Right lung (tissue), 10 donors: Measurements from ENCODE around the gene ZFP30. TPM values are rescaled to one million over a fixed set of nuclear protein-coding genes. Genes with fewer than 3 reads are reported as not detected.
A peak's percentile ranks its signal among the peaks of the same experiment; 100 is the strongest.
"Not testable (repeated sequence)": the region's sequence is repeated elsewhere in the genome, so short reads cannot be mapped to it uniquely, and the experiment has no call there.

Experiments used
- DNase-seq, 2 donors: peaks; one replicate each; pipeline ENCODE4 v3.0.0-alpha.2; 2013
- long read RNA-seq, 8 donors: transcript quantifications; one replicate each; lab custom pipeline, GENCODE V29; 2026
- polyA plus RNA-seq, 5 donors: library from polyadenylated mRNA; unstranded; fragments of 120-200 nt; gene quantifications; one replicate each; pipeline versions ENCODE4 v1.2.1 to v1.2.3, GENCODE V29; 2013; ENCODE audit warnings: inconsistent platforms in 1 of 5, low replicate concordance in 1 of 5; ENCODE audit not compliant: insufficient read length in 5 of 5, insufficient read depth in 1 of 5

The ZFP30 gene
- 10 to 100 TPM; 14.2 to 29.2 (median 22.6) TPM for polyA plus RNA-seq
- long read RNA-seq, donor 1, full-length matches to known transcripts, result 2 of 2 reads
- long read RNA-seq, donor 1, partial matches to known transcripts, result 0 of 2 reads
- long read RNA-seq, donor 1, other reads (novel, unspliced or antisense), result 0 of 2 reads
- long read RNA-seq, donor 2, result 0 reads
- long read RNA-seq, donor 3, full-length matches to known transcripts, result 1 of 1 reads
- long read RNA-seq, donor 3, partial matches to known transcripts, result 0 of 1 reads
- long read RNA-seq, donor 3, other reads (novel, unspliced or antisense), result 0 of 1 reads
- long read RNA-seq, donor 4, partial matches to known transcripts, result 0 of 1 reads
- long read RNA-seq, donor 4, other reads (novel, unspliced or antisense), result 0 of 1 reads
- long read RNA-seq, donor 5, result 0 reads
- long read RNA-seq, donor 6, partial matches to known transcripts, result 0 of 1 reads
- long read RNA-seq, donor 6, other reads (novel, unspliced or antisense), result 0 of 1 reads
- long read RNA-seq, donor 7, result 0 reads
- long read RNA-seq, donor 8, result 0 reads

DNA sequence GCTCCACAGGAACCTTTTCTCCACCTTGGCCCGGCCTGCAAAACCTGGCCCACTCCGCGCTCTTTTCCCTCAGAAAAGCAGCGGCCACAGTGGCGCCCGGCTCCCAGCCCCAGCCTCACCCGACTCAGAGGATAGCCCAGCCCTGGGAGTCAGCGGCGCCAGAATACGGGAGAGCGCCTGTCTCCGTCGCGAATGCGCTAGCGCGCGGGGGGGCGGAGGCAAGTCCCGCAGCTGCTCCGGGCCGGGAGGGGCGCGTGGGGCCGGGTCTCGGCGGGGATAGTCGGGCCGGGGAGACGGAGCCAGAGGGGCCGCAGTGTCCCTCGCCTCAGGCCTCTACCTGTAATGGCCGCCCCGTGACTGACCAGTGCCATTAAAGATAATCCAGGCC lies at the start of gene ZFP30:
ZFP30 (minus strand) TSS at position 165 of the 388 bp plus-strand sequence. CDS start 7,643 bp downstream, outside the sequence.
- peak; percentile 85 to 90 for DNase-seq

DNA sequence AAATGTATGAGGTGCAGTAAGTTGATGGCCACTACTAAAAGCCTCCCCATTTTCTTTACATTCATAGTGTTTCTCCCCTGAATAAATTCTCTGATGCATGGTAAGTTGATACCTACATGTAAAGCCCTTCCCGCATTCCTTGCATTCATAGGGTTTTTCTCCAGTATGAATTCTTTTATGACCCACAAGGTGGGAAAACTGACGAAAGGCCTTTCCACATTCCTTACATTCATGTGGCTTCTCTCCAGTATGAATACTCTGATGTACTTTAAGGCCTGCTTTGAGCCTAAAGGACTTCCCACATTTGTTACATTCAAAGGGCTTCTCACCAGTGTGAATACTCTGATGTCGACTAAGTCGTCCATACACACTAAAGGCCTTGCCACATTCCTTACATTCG lies 43.8 kb upstream of the ZFP30 start:
- DNase-seq, result no peak

GRCh38 chr19:37698216-37698615 lies 43.0 kb upstream of the ZFP30 start:
- no peak for DNase-seq

DNA sequence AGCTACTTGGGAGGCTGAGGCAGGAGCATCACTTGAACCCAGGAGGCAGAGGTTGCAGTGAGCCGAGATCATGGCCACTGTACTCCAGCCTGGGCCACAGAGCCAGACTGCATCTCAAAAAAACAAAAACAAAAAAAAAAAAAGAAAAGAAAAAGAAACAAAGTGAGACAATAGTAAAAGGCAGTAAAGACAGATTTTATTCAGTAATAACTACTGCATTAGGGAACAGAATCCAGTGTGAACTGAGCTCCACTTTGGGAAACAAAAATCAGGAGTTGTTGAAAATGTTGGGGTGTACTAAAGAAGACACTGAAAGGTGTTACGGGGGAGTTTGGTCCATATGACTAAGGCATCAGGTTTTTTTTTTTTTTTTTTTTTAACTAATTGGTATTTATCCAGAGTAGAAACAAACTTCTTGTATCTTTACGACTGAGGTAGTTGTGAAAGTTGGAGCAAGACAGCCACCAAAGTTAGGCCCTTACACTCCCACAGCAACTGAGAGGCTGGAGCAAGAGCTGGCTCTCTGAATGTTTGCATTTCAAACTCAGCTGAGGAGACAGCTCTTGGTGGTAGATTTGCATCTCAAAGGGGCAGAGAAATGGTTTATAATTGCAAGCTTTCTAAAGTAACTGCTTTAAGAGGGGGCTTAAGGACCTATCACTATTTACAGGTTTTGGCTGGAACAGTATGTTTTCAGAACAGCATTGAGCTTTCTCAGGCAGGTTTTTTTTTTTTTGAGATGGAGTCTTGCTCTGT lies 40.1 kb upstream of the ZFP30 start:
- DNase-seq, result no peak

DNA sequence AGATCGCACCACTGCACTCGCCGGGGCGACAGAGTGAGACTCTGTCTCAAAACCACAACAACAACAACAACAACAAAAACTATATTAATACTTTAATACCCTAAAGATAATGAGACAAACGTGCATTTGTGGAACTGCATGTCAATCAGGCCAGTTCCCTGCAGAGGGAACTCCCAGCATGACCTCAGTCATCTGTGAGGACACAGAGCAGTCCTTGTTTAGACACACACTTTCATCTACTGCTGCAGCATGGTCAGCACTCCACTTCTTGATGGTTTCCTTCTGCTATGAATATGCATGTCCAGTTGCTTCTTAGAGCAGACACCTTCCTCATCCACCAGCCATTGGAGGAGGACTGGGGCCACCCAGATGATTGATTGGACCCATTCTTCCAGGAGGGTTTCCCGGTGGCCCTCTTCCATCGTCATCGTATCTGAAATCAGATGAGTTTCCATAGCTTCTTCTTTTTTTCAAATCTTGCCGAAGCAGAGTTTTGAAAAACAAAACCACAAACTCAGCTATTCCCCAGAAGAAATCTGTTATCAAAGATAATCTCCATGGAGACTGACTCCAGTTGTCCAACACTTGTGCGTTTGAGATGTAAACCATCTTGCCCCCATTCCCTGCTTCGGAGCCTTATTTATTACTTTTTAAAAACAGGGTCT lies 37.8 kb upstream of the ZFP30 start:
- DNase-seq, result peak; percentile 16 to 44

- peak; percentile 91 to 92 for DNase-seq
Measured at GRCh38 chr19:37691881-37692504, 36.7 kb upstream of the ZFP30 start.

- no peak for DNase-seq
Measured at GRCh38 chr19:37683520-37683919, 28.3 kb upstream of the ZFP30 start.

DNA sequence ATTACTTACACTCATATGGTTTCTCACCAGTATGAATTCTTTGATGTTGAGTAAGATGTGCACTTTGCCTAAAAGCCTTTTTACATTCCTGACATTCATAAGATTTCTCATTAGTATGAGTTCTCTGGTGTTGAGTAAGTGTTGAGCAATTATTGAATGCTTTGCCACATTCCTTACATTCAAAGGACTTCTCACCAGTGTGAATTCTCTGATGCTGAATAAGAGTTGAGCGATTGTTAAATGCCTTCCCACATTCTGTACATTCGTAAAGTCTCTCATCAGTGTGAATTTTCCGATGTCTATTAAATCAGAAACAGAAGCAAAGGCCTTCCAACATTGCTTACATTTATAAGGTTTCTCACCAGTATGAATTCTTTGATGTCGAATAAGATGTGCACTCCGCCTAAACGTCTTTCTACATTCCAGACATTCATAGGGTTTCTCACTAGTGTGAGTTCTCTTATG lies 14.2 kb upstream of the ZFP30 start:
- no peak for DNase-seq

DNA sequence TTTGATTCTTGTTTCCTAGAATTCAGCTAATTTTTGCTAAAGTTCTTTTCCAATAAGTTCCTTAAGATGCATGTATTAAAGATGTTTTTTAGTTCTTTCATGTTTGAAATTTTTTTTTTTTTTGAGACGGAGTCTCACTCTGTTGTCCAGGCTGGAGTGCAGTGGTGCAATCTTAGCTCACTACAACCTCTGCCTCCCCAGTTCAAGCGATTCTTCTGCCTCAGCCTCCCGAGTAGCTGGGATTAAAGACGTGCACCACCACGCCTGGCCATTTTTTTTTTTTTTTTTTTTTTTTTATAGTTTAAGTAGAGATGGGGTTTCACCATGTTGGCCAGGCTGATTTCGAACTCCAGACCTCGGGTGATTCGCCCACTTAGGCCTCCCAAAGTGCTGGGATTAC lies 1.9 kb upstream of the ZFP30 start:
- not testable (repeated sequence) for DNase-seq

DNA sequence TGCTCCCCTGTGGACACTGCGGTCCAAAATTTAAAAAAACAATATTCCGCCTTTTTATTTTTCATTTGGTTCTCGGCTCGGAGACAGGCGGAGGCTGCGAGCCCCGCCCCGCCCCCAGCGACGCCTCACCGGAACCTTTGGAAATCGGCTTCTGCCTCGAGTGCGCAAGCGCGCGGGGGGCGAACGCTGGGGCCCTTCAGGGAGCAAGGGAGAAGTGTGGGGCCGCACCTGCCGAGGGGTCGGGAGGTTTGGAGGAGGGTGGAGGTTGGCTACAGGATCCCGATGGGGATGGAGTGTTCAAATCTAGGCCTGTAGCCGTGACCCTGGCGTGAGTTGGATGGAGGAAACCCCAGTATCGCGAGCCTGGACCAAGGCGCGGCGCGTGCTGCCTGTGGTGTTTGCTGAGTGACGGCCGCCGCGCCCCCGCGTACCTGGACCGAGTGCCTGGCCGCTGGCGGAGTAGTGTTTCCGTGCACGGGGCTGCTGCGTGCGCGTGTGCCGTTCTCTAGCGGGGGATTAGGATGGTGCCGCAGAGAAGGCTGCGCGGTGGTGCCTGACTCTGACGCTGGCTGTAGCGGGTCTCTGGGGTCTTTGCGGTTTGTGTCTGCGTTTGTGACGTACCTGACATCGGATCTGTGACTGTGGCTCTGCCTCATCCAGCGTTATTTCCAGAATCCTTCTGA lies 565 bp upstream of the ZFP30 start:
- peak; percentile 88 to 89 for DNase-seq

GRCh38 chr19:37654629-37655300 lies 500 bp downstream of the ZFP30 start:
- no peak for DNase-seq

DNA sequence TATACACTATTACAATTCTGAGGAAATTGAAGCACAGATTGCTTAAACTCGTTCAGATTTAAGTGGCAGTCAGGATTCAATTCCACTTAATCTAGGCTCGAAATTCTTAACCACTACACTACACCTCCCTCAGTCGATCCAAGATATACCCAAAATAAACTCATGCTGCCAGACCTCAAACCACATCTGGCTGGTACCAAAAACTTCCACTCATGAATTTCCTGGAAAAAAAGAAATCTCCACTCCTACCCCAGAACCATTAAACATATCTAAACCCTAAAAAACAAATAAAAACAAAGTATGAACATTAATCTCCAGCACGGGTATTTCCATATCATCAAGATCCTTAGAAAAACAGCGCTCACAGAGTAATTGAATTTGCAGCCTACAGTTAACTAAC lies 1.1 kb downstream of the ZFP30 start:
- peak; percentile 2 to 11 for DNase-seq

GRCh38 chr19:37635076-37636056 lies 19.9 kb downstream of the ZFP30 start:
- DNase-seq, result no peak

GRCh38 chr19:37594982-37595382 lies 60.3 kb downstream of the ZFP30 start:
- no peak for DNase-seq

- peak; percentile 94 to 95 for DNase-seq
Measured at GRCh38 chr19:37594304-37594981, 60.8 kb downstream of the ZFP30 start, which contains the start of the genes ZNF540 and ZNF571. TSS of gene ZNF540 (plus strand) at chr19:37594876. CDS start at chr19:37598448, 3,572 bp downstream. TSS of gene ZNF571 (minus strand) at chr19:37594792. CDS start at chr19:37586676, 8,116 bp downstream.

DNA sequence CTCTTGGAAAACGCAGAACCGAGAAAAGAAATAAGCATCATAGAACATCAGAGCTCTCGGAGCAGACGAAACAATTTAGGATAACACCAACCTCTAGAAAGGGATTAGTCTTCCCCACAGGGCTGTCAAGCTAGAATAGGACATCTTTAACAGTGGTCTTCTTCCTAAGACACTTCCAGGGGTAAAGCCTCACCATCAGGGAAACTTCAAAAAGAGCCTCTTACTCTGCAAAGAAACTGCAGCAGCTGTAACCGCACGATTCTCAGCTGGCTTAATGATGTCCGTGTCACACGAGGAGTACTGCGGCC lies 61.3 kb downstream of the ZFP30 start:
- DNase-seq, result no peak

GRCh38 chr19:37583340-37583739 lies 71.9 kb downstream of the ZFP30 start:
- DNase-seq, result no peak

GRCh38 chr19:37572203-37572602 lies 83.1 kb downstream of the ZFP30 start:
- DNase-seq, result no peak

DNA sequence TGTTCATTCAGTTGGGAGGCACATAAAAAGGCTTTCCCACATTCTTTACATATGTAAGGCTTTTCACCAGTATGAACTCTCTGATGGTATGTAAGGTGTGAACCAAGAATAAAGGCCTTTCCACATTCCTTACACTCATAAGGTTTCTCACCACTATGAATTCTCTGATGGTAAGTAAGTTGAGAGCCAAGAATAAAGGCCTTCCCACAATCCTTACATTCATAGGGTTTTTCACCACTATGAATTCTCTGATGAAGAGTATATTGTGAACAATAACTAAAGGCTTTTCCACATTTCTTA lies 89.9 kb downstream of the ZFP30 start:
- DNase-seq, result no peak
